MM.1S (cell line): ENCODE results near the gene TTC7B.
A peak's percentile ranks its signal among the peaks of the same experiment; 100 is the strongest.

Source experiments
- DNase-seq: peaks from one replicate; pipeline ENCODE4 v3.0.0-alpha.2; 2015
- H2AFZ ChIP-seq: fragments of 300-600 bp; sonication (generic); 2 replicates; pipeline ENCODE4 v1.6.0; 2016; ENCODE audit warnings: antibody characterized with exemption, low read length
- H3F3A ChIP-seq: fragments of 300-600 bp; sonication (generic); 2 replicates; pipeline ENCODE4 v1.6.1; 2016; ENCODE audit warnings: mild to moderate bottlenecking, antibody characterized with exemption, low read length, moderate library complexity, mixed read lengths; ENCODE audit not compliant: insufficient read depth
- H3K27ac ChIP-seq: fragments of 300-600 bp; sonication (generic); 2 replicates; pipeline ENCODE4 v1.5.1; 2016; ENCODE audit warnings: mild to moderate bottlenecking, low read length
- H3K27me3 ChIP-seq: fragments of 300-600 bp; sonication (generic); replicated peaks from 2 replicates; pipeline ENCODE4 v1.6.0; 2016; ENCODE audit warnings: low read length; ENCODE audit not compliant: insufficient read depth
- H3K36me3 ChIP-seq: fragments of 300-600 bp; sonication (generic); replicated peaks from 2 replicates; pipeline ENCODE4 v1.6.1; 2016; ENCODE audit warnings: mild to moderate bottlenecking, low read length, mixed read lengths; ENCODE audit not compliant: insufficient read depth
- H3K4me1 ChIP-seq: fragments of 300-600 bp; sonication (generic); 2 replicates; pipeline ENCODE4 v1.6.1; 2016; ENCODE audit warnings: low read length, mixed read lengths
- H3K4me2 ChIP-seq: fragments of 300-600 bp; sonication (generic); 2 replicates; pipeline ENCODE4 v1.6.0; 2016; ENCODE audit warnings: low read depth, low read length
- H3K4me3 ChIP-seq: fragments of 300-600 bp; sonication (generic); 2 replicates; pipeline ENCODE4 v1.5.1; 2016; ENCODE audit warnings: low read length, mixed read lengths
- H3K79me2 ChIP-seq: fragments of 300-600 bp; sonication (generic); 2 replicates; pipeline ENCODE4 v1.6.1; 2016; ENCODE audit warnings: mixed run types, low read length, mixed read lengths
- H3K9ac ChIP-seq: fragments of 300-600 bp; sonication (generic); 2 replicates; pipeline ENCODE4 v1.6.1; 2016; ENCODE audit warnings: low read length, mixed read lengths
- H3K9me2 ChIP-seq: fragments of 300-600 bp; sonication (generic); replicated peaks from 2 replicates; pipeline ENCODE4 v1.6.1; 2016; ENCODE audit warnings: mild to moderate bottlenecking, low read length, mixed read lengths; ENCODE audit not compliant: insufficient read depth
- H3K9me3 ChIP-seq: fragments of 300-600 bp; sonication (generic); replicated peaks from 2 replicates; pipeline ENCODE4 v1.6.1; 2016; ENCODE audit warnings: mild to moderate bottlenecking, low read length, mixed read lengths; ENCODE audit not compliant: insufficient read depth
- H4K20me1 ChIP-seq: fragments of 300-600 bp; sonication (generic); 2 replicates; pipeline ENCODE4 v1.6.1; 2016; ENCODE audit warnings: mild to moderate bottlenecking, low read length, moderate library complexity, mixed read lengths; ENCODE audit not compliant: insufficient read depth
- CTCF ChIP-seq: fragments of 300-600 bp; sonication (generic); IDR thresholded peaks from 2 replicates; pipeline ENCODE4 v1.5.1; 2016; ENCODE audit warnings: antibody characterized with exemption, low read length, mixed read lengths
- EZH2 ChIP-seq: fragments of 300-600 bp; sonication (generic); optimal IDR thresholded peaks from 2 replicates; pipeline ENCODE3; 2017; ENCODE audit warnings: low read depth, mild to moderate bottlenecking, antibody characterized with exemption, low read length, mixed read lengths
- EZH2phosphoT487 ChIP-seq: fragments of 300-600 bp; sonication (generic); IDR thresholded peaks from 2 replicates; pipeline ENCODE4 v1.6.1; 2018; ENCODE audit warnings: antibody characterized with exemption, low read length

The TTC7B gene

GRCh38 chr14:90495357-90496276 is 320.6 kb downstream of the TTC7B start:
- Histone ChIP-seq H3K27ac (no peak overlapping the region), H3K9me3 (no peaks in the 10 kb centered on the region), H3K79me2 (no peaks in the 10 kb centered on the region), H3K36me3 (no peaks in the 10 kb centered on the region), H3K27me3 (no peaks in the 10 kb centered on the region), H3K9me2 (no peaks in the 10 kb centered on the region), H3F3A (no peaks in the 10 kb centered on the region), H3K4me3 (no peak overlapping the region), H2AFZ (no peak overlapping the region), H3K9ac (no peak overlapping the region), H3K4me2 (no peak overlapping the region), H4K20me1 (no peaks in the 10 kb centered on the region), H3K4me1 (no peaks in the 10 kb centered on the region)
- DNase-seq = peak; percentile 45
- no peak for TF ChIP-seq EZH2phosphoT487
- no peak for TF ChIP-seq CTCF
- no peak for TF ChIP-seq EZH2

DNA sequence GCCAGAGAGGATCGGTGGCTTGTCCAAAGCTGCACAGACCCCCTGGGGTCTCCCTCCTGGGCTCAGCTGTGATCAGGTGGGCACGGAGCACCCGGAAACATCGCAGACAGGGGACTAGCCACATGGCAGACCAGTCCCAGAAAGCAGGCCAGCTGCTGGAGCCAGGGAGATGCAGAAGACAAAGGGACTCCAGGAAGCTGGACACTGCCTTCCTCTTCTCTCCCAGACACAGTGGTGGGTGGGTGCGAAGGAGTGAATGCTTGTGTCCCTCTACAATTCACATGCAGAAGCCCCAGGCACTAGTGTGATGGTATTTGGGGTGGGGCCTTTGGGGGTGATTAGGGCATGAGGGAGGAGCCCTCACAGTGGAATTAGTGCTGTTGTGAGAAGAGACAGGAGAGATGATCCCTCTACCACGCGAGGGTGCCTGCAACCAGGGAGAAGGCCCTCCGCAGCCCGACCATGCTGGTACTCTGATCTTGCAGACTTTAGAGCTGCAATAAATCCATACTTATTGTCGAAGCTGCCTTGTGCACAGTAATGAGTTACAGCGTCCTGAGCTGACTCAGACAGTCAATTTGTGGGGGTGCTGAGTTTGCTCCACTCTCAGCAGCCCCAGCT is 324.2 kb downstream of the TTC7B start:
- H3K9ac ChIP-seq = no peak overlapping the region
- H3K27me3 ChIP-seq = no peaks in the 10 kb centered on the region
- DNase-seq = no peak
- no peak overlapping the region for H3K4me3 ChIP-seq
- H3K4me1 ChIP-seq = no peaks in the 10 kb centered on the region
- H3K9me2 ChIP-seq = no peaks in the 10 kb centered on the region
- H3K79me2 ChIP-seq = no peaks in the 10 kb centered on the region
- H3K27ac ChIP-seq = no peak overlapping the region
- no peaks in the 10 kb centered on the region for H3K9me3 ChIP-seq
- H3K4me2 ChIP-seq = no peak overlapping the region
- H2AFZ ChIP-seq = no peak overlapping the region
- no peaks in the 10 kb centered on the region for H3F3A ChIP-seq
- no peaks in the 10 kb centered on the region for H4K20me1 ChIP-seq
- H3K36me3 ChIP-seq = no peaks in the 10 kb centered on the region
- TF ChIP-seq EZH2 = no peak
- no peak for TF ChIP-seq CTCF
- no peak for TF ChIP-seq EZH2phosphoT487

GRCh38 chr14:90491221-90491885 is 324.9 kb downstream of the TTC7B start:
- Histone ChIP-seq H3F3A (no peaks in the 10 kb centered on the region), H3K9me3 (no peaks in the 10 kb centered on the region), H3K4me2 (no peak overlapping the region), H4K20me1 (no peaks in the 10 kb centered on the region), H3K79me2 (no peaks in the 10 kb centered on the region), H3K27me3 (no peaks in the 10 kb centered on the region), H3K4me3 (no peak overlapping the region), H3K27ac (no peak overlapping the region), H3K36me3 (no peaks in the 10 kb centered on the region), H2AFZ (no peak overlapping the region), H3K9ac (no peak overlapping the region), H3K4me1 (no peaks in the 10 kb centered on the region), H3K9me2 (no peaks in the 10 kb centered on the region)
- DNase-seq = no peak
- TF ChIP-seq EZH2 = no peak
- no peak for TF ChIP-seq EZH2phosphoT487
